HFFc6 (cell line): ENCODE measurements around the gene EFEMP2. TPM values are rescaled to one million over a fixed set of nuclear protein-coding genes. Genes with fewer than 3 reads are reported as not detected.

Source experiments
- DNase-seq: peaks from one replicate; pipeline ENCODE4 v3.0.0-alpha.2; 2018
- H3K27ac Mint-ChIP-seq: 2 replicates; pipeline ENCODE4 v1.8.0; 2020; ENCODE audit warnings: mild to moderate bottlenecking, mixed read lengths
- H3K27me3 Mint-ChIP-seq: 2 replicates; pipeline ENCODE4 v1.8.0; 2021; ENCODE audit warnings: mild to moderate bottlenecking, moderate library complexity, mixed read lengths; ENCODE audit not compliant: insufficient read depth
- H3K36me3 Mint-ChIP-seq: 2 replicates; pipeline ENCODE4 v1.8.0; 2021; ENCODE audit warnings: low read depth, mixed read lengths
- H3K4me1 Mint-ChIP-seq: 2 replicates; pipeline ENCODE4 v1.8.0; 2020; ENCODE audit warnings: low read depth, mixed read lengths
- H3K4me3 Mint-ChIP-seq: 2 replicates; pipeline ENCODE4 v1.8.0; 2020; ENCODE audit warnings: mild to moderate bottlenecking, moderate library complexity, mixed read lengths
- H3K9me3 Mint-ChIP-seq: 2 replicates; pipeline ENCODE4 v1.8.0; 2020; ENCODE audit warnings: mild to moderate bottlenecking, mixed read lengths
- CTCF ChIP-seq: fragments of 200-600 bp; sonication (generic); IDR thresholded peaks from 2 replicates; pipeline ENCODE4 v1.5.0; 2021; ENCODE audit warnings: antibody characterized with exemption, mild to moderate bottlenecking
- total RNA-seq, 6 experiments: library from RNA; stranded (reverse); fragmentation: NEBNext Ultra II Directional; extraction: Animal tissue kit (Norgen Biotek cat#: 25700); gene quantifications; 2 replicates in 1 of 6; 3 replicates in 5 of 6; pipeline ENCODE4 v1.2.3, GENCODE V29; 2021

The EFEMP2 gene
- total RNA-seq, 6 experiments from 2014 or later, result 318 to 359 (median 329) TPM

- Mint-ChIP-seq H3K27ac (peak overlapping the region; percentile 61), H3K4me1 (peaks cover 53% of the 10 kb centered on the region), H3K4me3 (peak overlapping the region; percentile 10; the same call in 1 of the 2 replicates), H3K27me3 (peaks cover 36% of the 10 kb centered on the region), H3K36me3 (peaks cover 16% of the 10 kb centered on the region), H3K9me3 (peaks cover 12% of the 10 kb centered on the region)
- TF ChIP-seq CTCF, result peak; percentile 100
- peak; percentile 58 for DNase-seq
These were observed 12.1 kb upstream of the EFEMP2 start for GRCh38 chr11:65884716-65885092.

- no peak for TF ChIP-seq CTCF
- peaks cover 9% of the 10 kb centered on the region for H3K9me3 Mint-ChIP-seq
- H3K4me3 Mint-ChIP-seq, result peak overlapping the region; percentile 10; the same call in 1 of the 2 replicates
- DNase-seq, result no peak
- peak overlapping the region; percentile 61 for H3K27ac Mint-ChIP-seq
- peaks cover 16% of the 10 kb centered on the region for H3K36me3 Mint-ChIP-seq
- peaks cover 29% of the 10 kb centered on the region for H3K27me3 Mint-ChIP-seq
- peaks cover 46% of the 10 kb centered on the region for H3K4me1 Mint-ChIP-seq
These were observed 11.5 kb upstream of the EFEMP2 start for GRCh38 chr11:65883786-65884715.

- 0 out of 2 replicates have a peak, but pooled peaks cover 4% of the 10 kb centered on the region for H3K9me3 Mint-ChIP-seq
- H3K27ac Mint-ChIP-seq, result no peak overlapping the region
- no peak overlapping the region for H3K4me3 Mint-ChIP-seq
- no peak for DNase-seq
- no peak for TF ChIP-seq CTCF
- peaks cover 16% of the 10 kb centered on the region for H3K36me3 Mint-ChIP-seq
- H3K27me3 Mint-ChIP-seq, result peaks cover 22% of the 10 kb centered on the region
- peaks cover 41% of the 10 kb centered on the region for H3K4me1 Mint-ChIP-seq
These were observed 10.6 kb upstream of the EFEMP2 start for GRCh38 chr11:65883058-65883761.

- no peaks in the 10 kb centered on the region for H3K9me3 Mint-ChIP-seq
- no peak for TF ChIP-seq CTCF
- peaks cover 16% of the 10 kb centered on the region for H3K36me3 Mint-ChIP-seq
- H3K4me3 Mint-ChIP-seq, result no peak overlapping the region
- H3K27ac Mint-ChIP-seq, result no peak overlapping the region
- peaks cover 16% of the 10 kb centered on the region for H3K27me3 Mint-ChIP-seq
- peaks cover 37% of the 10 kb centered on the region for H3K4me1 Mint-ChIP-seq
- DNase-seq, result no peak
These were observed 9.8 kb upstream of the EFEMP2 start for GRCh38 chr11:65882120-65883057.
